Epithelial cell of proximal tubule (primary cell): ENCODE results near the gene GPER1. TPM values are rescaled to one million over a fixed set of nuclear protein-coding genes. Genes with fewer than 3 reads are reported as not detected.

ENCODE experiments used
- DNase-seq: peaks from one replicate; pipeline ENCODE4 v3.0.0-alpha.2; 2011; ENCODE audit warnings: low read depth
- H3K4me3 ChIP-seq: 2 replicates; pipeline ENCODE4 v1.5.1; 2011; ENCODE audit warnings: low read depth, mild to moderate bottlenecking, low read length
- total RNA-seq: library from RNA; depleted of rRNA; stranded (reverse); fragments of >200 nt; gene quantifications from 2 replicates; pipeline ENCODE4 v1.2.3, GENCODE V29; 2015
- TF ChIP-seq, protein P1 (sequence below): conservative IDR thresholded peaks from 2 replicates; pipeline ENCODE4 v1.5.1; 2012; ENCODE audit warnings: low read depth, mild to moderate bottlenecking, low read length

GPER1 gene
- total RNA-seq, 1 donor from 2014 or later: 0.81 TPM

DNA sequence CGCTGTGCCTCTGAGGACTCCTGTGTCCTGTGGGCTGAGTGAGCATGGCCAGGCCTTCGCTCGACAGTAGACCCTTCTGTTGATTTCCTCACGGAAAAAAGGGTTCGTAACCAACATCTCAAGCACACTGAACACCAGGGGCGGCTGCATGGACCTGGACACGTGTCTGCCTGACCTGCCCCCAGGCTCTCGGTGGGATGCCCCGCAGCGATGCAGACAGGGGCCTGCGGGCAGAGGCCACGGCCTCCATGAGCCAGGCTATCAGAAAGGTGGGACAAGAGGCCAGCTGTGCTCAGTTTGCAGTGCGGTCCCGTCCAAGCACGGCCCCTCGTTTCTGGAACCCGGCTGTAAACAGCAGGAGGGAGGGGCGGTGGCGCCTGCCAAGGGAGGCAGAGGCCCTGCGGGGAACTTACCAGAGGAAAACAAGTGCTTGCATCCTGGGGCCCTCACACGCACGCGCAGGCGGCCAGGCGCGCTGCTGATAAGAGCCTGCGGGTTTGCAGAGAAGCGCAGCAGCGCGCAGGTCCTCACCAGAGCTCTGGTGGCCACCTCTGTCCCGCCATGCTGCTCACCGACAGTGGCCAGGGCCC lies 33.0 kb upstream of the GPER1 start:
- no peak overlapping the region for H3K4me3 ChIP-seq
- TF ChIP-seq, protein P1, sequence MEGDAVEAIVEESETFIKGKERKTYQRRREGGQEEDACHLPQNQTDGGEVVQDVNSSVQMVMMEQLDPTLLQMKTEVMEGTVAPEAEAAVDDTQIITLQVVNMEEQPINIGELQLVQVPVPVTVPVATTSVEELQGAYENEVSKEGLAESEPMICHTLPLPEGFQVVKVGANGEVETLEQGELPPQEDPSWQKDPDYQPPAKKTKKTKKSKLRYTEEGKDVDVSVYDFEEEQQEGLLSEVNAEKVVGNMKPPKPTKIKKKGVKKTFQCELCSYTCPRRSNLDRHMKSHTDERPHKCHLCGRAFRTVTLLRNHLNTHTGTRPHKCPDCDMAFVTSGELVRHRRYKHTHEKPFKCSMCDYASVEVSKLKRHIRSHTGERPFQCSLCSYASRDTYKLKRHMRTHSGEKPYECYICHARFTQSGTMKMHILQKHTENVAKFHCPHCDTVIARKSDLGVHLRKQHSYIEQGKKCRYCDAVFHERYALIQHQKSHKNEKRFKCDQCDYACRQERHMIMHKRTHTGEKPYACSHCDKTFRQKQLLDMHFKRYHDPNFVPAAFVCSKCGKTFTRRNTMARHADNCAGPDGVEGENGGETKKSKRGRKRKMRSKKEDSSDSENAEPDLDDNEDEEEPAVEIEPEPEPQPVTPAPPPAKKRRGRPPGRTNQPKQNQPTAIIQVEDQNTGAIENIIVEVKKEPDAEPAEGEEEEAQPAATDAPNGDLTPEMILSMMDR: no peak
- DNase-seq: no peak

DNA sequence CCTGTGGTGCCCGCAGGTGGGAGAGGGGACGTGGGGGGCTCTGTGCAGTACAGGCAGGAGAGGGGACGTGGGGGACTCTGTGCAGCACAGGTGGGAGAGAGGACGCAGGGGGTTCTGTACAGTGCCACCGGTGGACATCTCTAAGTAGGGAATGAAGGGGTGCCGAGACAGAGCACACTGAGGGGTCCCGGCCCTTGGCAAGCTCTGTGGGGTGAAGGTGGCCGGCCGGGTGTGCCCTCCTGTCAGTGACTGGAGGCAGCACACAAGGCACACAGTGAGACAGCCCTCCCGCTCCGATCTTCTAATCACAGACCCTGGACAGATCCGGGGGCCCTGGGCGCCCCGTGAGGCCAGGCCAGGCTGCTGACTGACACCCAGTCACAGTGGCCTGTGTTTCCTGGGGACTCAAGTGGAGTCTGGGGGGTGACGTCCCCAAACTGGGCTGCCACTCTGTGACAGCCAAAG lies 32.4 kb upstream of the GPER1 start:
- H3K4me3 ChIP-seq: no peak overlapping the region
- TF ChIP-seq, protein P1: no peak
- no peak for DNase-seq

DNA sequence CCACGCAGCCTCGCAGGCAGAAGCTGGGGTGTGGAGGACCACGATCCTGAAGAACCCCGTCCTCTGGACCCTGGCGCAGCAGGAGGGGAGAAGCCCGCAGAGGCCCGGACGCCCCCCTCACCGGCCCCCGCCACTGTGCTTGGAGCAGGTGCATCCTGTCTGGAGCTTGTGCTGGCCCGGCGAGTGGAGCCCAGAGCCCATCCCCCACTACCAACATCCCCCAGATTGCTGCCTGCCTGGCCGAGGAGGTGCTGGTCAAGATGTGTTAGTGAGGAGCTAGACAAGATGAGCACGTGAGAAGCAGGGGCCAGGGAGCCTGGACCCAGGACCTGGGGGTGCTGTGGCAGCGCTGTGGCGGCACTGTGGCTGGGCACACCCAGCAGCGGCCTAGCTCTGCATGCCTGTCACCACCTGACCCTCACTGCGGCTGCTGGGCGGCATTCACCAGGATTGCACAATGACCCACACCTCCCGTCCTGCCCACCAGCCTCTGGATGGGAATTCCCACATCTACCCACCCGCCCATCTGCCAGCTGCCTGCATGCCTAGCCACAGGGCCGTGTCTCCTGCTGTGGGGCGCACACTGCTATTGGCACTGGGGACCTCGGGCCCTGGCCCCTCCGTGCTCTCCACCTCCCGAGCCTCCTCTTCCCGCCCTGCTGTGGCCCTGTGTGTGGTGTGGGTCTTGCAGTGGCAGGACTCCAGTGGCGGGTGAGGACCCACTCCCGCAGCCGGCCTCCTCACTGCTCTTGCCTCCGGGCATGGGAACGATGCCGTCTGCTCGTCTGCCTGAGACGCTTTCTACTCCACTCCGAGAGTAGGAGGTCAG lies 31.7 kb upstream of the GPER1 start:
- TF ChIP-seq, protein P1: no peak
- H3K4me3 ChIP-seq: no peak overlapping the region
- no peak for DNase-seq

DNA sequence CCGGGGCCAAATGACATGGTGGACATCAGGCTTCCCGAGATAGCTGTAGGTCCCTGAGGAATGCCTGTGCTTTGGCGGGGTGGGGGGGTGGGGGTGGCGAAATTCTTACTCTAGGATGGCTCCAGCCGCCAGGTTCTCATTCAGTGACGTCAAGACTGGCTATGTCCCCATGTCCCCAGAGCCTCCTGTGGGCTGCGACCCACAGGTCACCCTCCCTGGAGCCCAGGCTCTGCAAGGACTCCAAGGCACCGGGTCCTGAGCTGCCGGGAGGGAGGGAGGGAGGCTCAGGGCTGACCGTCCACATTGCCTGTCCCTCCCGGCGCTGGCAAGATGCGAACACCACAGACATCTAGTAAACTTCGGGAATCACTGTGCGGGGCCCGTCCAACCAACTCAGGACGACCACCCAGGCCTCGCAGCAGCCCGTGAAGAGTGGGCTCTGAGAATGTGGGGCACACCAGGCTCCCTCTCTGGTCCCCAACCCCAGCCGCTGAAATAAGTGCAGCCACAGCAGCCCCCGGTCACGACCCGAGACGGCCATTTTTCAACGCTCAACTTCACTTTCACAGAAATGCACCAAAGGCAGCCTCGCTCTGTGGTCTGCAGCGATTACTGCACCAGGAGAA lies 31.0 kb upstream of the GPER1 start:
- TF ChIP-seq, protein P1: no peak
- no peak overlapping the region for H3K4me3 ChIP-seq
- no peak for DNase-seq

DNA sequence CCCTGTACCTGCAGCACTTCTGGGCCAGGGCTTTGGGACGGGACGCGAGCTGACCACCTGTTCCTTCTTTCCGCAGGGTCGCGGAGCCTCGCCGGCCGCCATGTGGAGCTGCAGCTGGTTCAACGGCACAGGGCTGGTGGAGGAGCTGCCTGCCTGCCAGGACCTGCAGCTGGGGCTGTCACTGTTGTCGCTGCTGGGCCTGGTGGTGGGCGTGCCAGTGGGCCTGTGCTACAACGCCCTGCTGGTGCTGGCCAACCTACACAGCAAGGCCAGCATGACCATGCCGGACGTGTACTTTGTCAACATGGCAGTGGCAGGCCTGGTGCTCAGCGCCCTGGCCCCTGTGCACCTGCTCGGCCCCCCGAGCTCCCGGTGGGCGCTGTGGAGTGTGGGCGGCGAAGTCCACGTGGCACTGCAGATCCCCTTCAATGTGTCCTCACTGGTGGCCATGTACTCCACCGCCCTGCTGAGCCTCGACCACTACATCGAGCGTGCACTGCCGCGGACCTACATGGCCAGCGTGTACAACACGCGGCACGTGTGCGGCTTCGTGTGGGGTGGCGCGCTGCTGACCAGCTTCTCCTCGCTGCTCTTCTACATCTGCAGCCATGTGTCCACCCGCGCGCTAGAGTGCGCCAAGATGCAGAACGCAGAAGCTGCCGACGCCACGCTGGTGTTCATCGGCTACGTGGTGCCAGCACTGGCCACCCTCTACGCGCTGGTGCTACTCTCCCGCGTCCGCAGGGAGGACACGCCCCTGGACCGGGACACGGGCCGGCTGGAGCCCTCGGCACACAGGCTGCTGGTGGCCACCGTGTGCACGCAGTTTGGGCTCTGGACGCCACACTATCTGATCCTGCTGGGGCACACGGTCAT lies 30.3 kb upstream of the GPER1 start:
- no peak for DNase-seq
- no peak overlapping the region for H3K4me3 ChIP-seq
- TF ChIP-seq, protein P1: no peak

DNA sequence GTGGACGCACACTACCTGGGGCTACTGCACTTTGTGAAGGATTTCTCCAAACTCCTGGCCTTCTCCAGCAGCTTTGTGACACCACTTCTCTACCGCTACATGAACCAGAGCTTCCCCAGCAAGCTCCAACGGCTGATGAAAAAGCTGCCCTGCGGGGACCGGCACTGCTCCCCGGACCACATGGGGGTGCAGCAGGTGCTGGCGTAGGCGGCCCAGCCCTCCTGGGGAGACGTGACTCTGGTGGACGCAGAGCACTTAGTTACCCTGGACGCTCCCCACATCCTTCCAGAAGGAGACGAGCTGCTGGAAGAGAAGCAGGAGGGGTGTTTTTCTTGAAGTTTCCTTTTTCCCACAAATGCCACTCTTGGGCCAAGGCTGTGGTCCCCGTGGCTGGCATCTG lies 29.6 kb upstream of the GPER1 start:
- TF ChIP-seq, protein P1: no peak
- DNase-seq: no peak
- H3K4me3 ChIP-seq: no peak overlapping the region
